Measurements from ENCODE around the gene FDX2. TPM values are rescaled to one million over a fixed set of nuclear protein-coding genes. Genes with fewer than 3 reads are reported as not detected.
A peak's percentile ranks its signal among the peaks of the same experiment; 100 is the strongest.

The FDX2 gene
- polyA plus RNA-seq, 1 donor from 2014 or later, result 82.7 TPM

DNA sequence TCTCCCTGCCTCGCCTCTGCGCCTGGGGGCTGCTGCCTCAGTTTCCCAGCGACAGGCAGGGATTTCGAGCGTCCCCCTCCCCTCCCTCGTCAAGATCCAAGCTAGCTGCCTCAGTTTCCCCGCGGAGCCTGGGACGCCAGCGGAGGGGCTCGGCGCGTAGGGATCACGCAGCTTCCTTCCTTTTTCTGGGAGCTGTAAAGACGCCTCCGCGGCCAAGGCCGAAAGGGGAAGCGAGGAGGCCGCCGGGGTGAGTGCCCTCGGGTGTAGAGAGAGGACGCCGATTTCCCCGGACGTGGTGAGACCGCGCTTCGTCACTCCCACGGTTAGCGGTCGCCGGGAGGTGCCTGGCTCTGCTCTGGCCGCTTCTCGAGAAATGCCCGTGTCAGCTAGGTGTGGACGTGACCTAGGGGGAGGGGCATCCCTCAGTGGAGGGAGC, 45.6 kb downstream of the FDX2 start:
- no peak for TF ChIP-seq POLR2AphosphoS5 (IDR thresholded peaks at IDR 0.05)
- TF ChIP-seq EZH2 (IDR thresholded peaks at IDR 0.05; ENCODE audit: borderline replicate concordance, insufficient read depth, low read length, poor library complexity, severe bottlenecking), result no peak
- TF ChIP-seq EP300 (conservative IDR thresholded peaks at IDR 0.05; ENCODE audit: poor library complexity, severe bottlenecking), result no peak
- no peak for TF ChIP-seq TAF1 (IDR thresholded peaks at IDR 0.05; ENCODE audit: low read depth)
- no peak for TF ChIP-seq SMC3 (conservative IDR thresholded peaks at IDR 0.05; ENCODE audit: poor library complexity)
- TF ChIP-seq RAD21 (conservative IDR thresholded peaks at IDR 0.05), result no peak
- TF ChIP-seq, protein P1, sequence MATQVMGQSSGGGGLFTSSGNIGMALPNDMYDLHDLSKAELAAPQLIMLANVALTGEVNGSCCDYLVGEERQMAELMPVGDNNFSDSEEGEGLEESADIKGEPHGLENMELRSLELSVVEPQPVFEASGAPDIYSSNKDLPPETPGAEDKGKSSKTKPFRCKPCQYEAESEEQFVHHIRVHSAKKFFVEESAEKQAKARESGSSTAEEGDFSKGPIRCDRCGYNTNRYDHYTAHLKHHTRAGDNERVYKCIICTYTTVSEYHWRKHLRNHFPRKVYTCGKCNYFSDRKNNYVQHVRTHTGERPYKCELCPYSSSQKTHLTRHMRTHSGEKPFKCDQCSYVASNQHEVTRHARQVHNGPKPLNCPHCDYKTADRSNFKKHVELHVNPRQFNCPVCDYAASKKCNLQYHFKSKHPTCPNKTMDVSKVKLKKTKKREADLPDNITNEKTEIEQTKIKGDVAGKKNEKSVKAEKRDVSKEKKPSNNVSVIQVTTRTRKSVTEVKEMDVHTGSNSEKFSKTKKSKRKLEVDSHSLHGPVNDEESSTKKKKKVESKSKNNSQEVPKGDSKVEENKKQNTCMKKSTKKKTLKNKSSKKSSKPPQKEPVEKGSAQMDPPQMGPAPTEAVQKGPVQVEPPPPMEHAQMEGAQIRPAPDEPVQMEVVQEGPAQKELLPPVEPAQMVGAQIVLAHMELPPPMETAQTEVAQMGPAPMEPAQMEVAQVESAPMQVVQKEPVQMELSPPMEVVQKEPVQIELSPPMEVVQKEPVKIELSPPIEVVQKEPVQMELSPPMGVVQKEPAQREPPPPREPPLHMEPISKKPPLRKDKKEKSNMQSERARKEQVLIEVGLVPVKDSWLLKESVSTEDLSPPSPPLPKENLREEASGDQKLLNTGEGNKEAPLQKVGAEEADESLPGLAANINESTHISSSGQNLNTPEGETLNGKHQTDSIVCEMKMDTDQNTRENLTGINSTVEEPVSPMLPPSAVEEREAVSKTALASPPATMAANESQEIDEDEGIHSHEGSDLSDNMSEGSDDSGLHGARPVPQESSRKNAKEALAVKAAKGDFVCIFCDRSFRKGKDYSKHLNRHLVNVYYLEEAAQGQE (IDR thresholded peaks at IDR 0.05; ENCODE audit: borderline replicate concordance), result no peak
- TF ChIP-seq MXI1 (conservative IDR thresholded peaks at IDR 0.05; ENCODE audit: poor library complexity, severe bottlenecking), result no peak
- no peak for TF ChIP-seq CTCF (IDR thresholded peaks at IDR 0.05; ENCODE audit: poor library complexity, severe bottlenecking)
- Histone ChIP-seq H3F3A (ENCODE audit: insufficient read depth, low read length, poor library complexity, severe bottlenecking) (no peaks in the 10 kb centered on the region), H3K4me3 (ENCODE audit: low read length) (peak overlapping the region; percentile 47), H3K27me3 (ENCODE audit: insufficient read depth, low read depth, low read length) (peaks cover 43% of the 10 kb centered on the region), H3K9ac (ENCODE audit: low read length) (no peak overlapping the region), H2AFZ (ENCODE audit: low read depth, low read length) (no peak overlapping the region), H3K79me2 (replicated peaks; ENCODE audit: insufficient read depth, low read length) (no peaks in the 10 kb centered on the region), H3K4me2 (ENCODE audit: low read length) (no peak overlapping the region), H3K36me3 (ENCODE audit: insufficient read depth, low read length) (no peaks in the 10 kb centered on the region), H3K9me3 (ENCODE audit: low read length) (no peaks in the 10 kb centered on the region), H3K27ac (ENCODE audit: low read length) (no peak overlapping the region), H4K20me1 (ENCODE audit: insufficient read depth) (no peaks in the 10 kb centered on the region), H3K9me2 (ENCODE audit: insufficient read depth, low read length) (no peaks in the 10 kb centered on the region)

DNA sequence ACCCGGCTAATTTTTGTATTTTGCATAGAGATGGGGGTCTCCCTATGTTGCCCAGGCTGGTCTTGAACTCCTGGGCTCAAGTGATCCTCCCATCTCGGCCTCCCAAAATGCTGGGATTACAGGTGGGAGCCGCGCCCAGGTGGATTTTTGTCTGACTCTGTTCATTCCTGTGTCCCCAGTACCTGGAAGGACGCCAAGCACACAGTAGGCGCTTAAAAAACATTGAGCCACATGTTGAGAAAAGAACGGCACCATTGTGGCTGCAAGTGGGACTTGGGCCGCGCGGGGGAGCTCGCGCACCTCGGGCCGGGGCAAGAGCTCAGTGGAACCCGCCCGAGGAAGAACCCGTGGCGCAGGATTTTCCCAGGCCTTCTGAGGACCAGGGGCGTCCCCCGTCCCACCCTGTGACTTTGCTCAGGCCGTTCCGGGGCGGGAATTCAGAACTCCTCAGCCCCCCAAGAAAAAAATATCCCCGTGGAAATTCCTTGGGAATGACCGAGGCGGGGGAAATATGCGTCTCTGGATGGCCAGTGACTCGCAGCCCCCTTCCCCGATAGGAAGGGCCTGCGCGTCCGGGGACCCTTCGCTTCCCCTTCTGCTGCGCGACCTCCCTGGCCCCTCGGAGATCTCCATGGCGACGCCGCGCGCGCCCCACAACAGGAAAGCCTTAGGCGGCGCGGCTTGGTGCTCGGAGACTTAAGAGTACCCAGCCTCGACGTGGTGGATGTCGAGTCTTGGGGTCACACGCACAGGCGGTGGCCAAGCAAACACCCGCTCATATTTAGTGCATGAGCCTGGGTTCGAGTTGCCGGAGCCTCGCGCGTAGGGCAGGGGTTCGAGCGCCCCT, 46.3 kb downstream of the FDX2 start:
- peak overlapping the region; percentile 47 for H3K4me3 ChIP-seq (ENCODE audit: low read length)
- H3K79me2 ChIP-seq (replicated peaks; ENCODE audit: insufficient read depth, low read length), result no peaks in the 10 kb centered on the region
- no peak overlapping the region for H3K4me2 ChIP-seq (ENCODE audit: low read length)
- no peaks in the 10 kb centered on the region for H3K9me3 ChIP-seq (ENCODE audit: low read length)
- H2AFZ ChIP-seq (ENCODE audit: low read depth, low read length), result no peak overlapping the region
- peak; percentile 32 for TF ChIP-seq MXI1 (conservative IDR thresholded peaks at IDR 0.05; ENCODE audit: poor library complexity, severe bottlenecking)
- no peak for TF ChIP-seq TAF1 (IDR thresholded peaks at IDR 0.05; ENCODE audit: low read depth)
- TF ChIP-seq SMC3 (conservative IDR thresholded peaks at IDR 0.05; ENCODE audit: poor library complexity), result peak; percentile 89
- TF ChIP-seq POLR2AphosphoS5 (IDR thresholded peaks at IDR 0.05), result no peak
- TF ChIP-seq EZH2 (IDR thresholded peaks at IDR 0.05; ENCODE audit: borderline replicate concordance, insufficient read depth, low read length, poor library complexity, severe bottlenecking), result no peak
- no peak for TF ChIP-seq EP300 (conservative IDR thresholded peaks at IDR 0.05; ENCODE audit: poor library complexity, severe bottlenecking)
- TF ChIP-seq RAD21 (conservative IDR thresholded peaks at IDR 0.05), result peak; percentile 92
- TF ChIP-seq CTCF (IDR thresholded peaks at IDR 0.05; ENCODE audit: poor library complexity, severe bottlenecking), result peak; percentile 91
- H4K20me1 ChIP-seq (ENCODE audit: insufficient read depth), result no peaks in the 10 kb centered on the region
- H3K9ac ChIP-seq (ENCODE audit: low read length), result no peak overlapping the region
- H3K27me3 ChIP-seq (ENCODE audit: insufficient read depth, low read depth, low read length), result peaks cover 43% of the 10 kb centered on the region
- no peak overlapping the region for H3K27ac ChIP-seq (ENCODE audit: low read length)
- H3F3A ChIP-seq (ENCODE audit: insufficient read depth, low read length, poor library complexity, severe bottlenecking), result no peaks in the 10 kb centered on the region
- H3K9me2 ChIP-seq (ENCODE audit: insufficient read depth, low read length), result no peaks in the 10 kb centered on the region
- no peaks in the 10 kb centered on the region for H3K36me3 ChIP-seq (ENCODE audit: insufficient read depth, low read length)

Measured in neural cell (in vitro differentiated cells).